Nephron (organoid): ENCODE data around the gene OR52W1.

ENCODE experiments used
- H3K27ac Mint-ChIP-seq, 3 experiments: 2 replicates each; pipeline ENCODE4 v1.8.0; 2020; ENCODE audit warnings: mixed read lengths in 3 of 3, mild to moderate bottlenecking in 2 of 3, moderate library complexity in 1 of 3
- H3K27me3 Mint-ChIP-seq: 2 replicates; pipeline ENCODE4 v1.8.0; 2021; ENCODE audit warnings: low read depth, mild to moderate bottlenecking, moderate library complexity, mixed read lengths
- H3K36me3 Mint-ChIP-seq: 2 replicates; pipeline ENCODE4 v1.8.0; 2020; ENCODE audit warnings: low read depth, mixed read lengths
- H3K4me1 Mint-ChIP-seq: 2 replicates; pipeline ENCODE4 v1.8.0; 2020; ENCODE audit warnings: mixed read lengths
- H3K4me3 Mint-ChIP-seq, 3 experiments: 2 replicates each; pipeline ENCODE4 v1.8.0; 2020; ENCODE audit warnings: mild to moderate bottlenecking in 3 of 3, mixed read lengths in 3 of 3, moderate library complexity in 2 of 3
- H3K9me3 Mint-ChIP-seq: 2 replicates; pipeline ENCODE4 v1.8.0; 2020; ENCODE audit warnings: mixed read lengths
- TF ChIP-seq, protein P1 (sequence below), 3 experiments: fragments of 200-600 bp; sonication (generic); IDR thresholded peaks; one replicate each; pipeline ENCODE4 v1.5.0; 2021; ENCODE audit warnings: antibody characterized with exemption in 3 of 3; ENCODE audit not compliant: unreplicated experiment in 3 of 3

OR52W1 gene

DNA sequence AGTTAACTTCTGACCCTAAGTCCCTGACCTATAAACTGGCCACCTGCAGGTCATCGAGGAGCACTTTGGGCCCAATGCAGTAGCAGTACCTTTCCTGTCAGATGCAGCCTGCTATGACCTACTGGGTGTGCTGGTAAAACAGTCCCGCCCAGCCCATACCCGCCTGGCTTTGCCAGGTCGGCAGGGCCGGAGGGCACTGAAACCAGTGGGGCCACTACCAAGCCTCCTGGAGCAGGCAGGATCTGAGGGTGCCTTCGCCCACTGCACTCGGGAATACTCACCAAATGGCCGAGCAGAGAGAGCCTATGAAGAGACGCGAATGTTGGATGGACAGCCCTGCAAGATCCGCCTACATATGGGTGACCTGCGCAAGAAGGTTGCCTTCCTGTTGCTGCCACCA, 10.8 kb downstream of the OR52W1 start:
- no peaks in the 10 kb centered on the region for H3K27me3 Mint-ChIP-seq

GRCh38 chr11:6210274-6210955, 11.4 kb downstream of the OR52W1 start:
- H3K27me3 Mint-ChIP-seq = no peaks in the 10 kb centered on the region
- H3K27ac Mint-ChIP-seq = peak overlapping the region in 1 of 3 experiments; percentile 63
- TF ChIP-seq, protein P1, sequence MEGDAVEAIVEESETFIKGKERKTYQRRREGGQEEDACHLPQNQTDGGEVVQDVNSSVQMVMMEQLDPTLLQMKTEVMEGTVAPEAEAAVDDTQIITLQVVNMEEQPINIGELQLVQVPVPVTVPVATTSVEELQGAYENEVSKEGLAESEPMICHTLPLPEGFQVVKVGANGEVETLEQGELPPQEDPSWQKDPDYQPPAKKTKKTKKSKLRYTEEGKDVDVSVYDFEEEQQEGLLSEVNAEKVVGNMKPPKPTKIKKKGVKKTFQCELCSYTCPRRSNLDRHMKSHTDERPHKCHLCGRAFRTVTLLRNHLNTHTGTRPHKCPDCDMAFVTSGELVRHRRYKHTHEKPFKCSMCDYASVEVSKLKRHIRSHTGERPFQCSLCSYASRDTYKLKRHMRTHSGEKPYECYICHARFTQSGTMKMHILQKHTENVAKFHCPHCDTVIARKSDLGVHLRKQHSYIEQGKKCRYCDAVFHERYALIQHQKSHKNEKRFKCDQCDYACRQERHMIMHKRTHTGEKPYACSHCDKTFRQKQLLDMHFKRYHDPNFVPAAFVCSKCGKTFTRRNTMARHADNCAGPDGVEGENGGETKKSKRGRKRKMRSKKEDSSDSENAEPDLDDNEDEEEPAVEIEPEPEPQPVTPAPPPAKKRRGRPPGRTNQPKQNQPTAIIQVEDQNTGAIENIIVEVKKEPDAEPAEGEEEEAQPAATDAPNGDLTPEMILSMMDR (IDR thresholded peaks at IDR 0.05; ENCODE audit: unreplicated experiment in 3 of 3) = no peak
- no peak overlapping the region for H3K4me3 Mint-ChIP-seq
- H3K36me3 Mint-ChIP-seq = peaks cover 19% of the 10 kb centered on the region
- no peaks in the 10 kb centered on the region for H3K4me1 Mint-ChIP-seq
- no peaks in the 10 kb centered on the region for H3K9me3 Mint-ChIP-seq

More for the DNA sequence above, 10.8 kb downstream of the OR52W1 start:
- H3K9me3 Mint-ChIP-seq = no peaks in the 10 kb centered on the region
- no peak overlapping the region for H3K4me3 Mint-ChIP-seq
- TF ChIP-seq, protein P1 (IDR thresholded peaks at IDR 0.05; ENCODE audit: unreplicated experiment in 3 of 3) = no peak
- H3K27ac Mint-ChIP-seq = no peak overlapping the region
- H3K4me1 Mint-ChIP-seq = no peaks in the 10 kb centered on the region
- H3K36me3 Mint-ChIP-seq = peaks cover 16% of the 10 kb centered on the region

DNA sequence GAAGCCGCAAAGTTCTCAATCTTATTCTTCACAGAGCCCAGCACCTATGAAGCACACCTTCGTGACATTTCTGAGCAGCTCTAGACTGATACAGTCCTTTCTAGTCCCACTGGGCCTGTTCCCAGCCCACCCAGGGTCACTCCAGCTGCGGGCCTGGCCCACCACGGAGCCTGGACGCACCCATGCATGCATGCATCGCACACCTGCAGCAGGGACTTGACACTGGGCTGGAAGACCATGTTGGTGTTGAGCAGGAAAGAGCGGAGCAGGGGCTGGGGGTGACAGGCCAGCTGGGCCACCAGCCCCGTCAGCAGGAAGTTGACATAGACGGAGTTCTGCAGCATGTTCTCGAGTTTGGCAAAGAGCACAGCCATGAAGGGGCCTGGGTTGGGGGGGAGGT, 15.5 kb downstream of the OR52W1 start:
- H3K27ac Mint-ChIP-seq = no peak overlapping the region
- H3K4me3 Mint-ChIP-seq = no peak overlapping the region
- peaks cover 36% of the 10 kb centered on the region for H3K36me3 Mint-ChIP-seq
- no peaks in the 10 kb centered on the region for H3K9me3 Mint-ChIP-seq
- H3K4me1 Mint-ChIP-seq = no peaks in the 10 kb centered on the region
- TF ChIP-seq, protein P1 (IDR thresholded peaks at IDR 0.05; ENCODE audit: unreplicated experiment in 3 of 3) = no peak
- H3K27me3 Mint-ChIP-seq = no peaks in the 10 kb centered on the region

DNA sequence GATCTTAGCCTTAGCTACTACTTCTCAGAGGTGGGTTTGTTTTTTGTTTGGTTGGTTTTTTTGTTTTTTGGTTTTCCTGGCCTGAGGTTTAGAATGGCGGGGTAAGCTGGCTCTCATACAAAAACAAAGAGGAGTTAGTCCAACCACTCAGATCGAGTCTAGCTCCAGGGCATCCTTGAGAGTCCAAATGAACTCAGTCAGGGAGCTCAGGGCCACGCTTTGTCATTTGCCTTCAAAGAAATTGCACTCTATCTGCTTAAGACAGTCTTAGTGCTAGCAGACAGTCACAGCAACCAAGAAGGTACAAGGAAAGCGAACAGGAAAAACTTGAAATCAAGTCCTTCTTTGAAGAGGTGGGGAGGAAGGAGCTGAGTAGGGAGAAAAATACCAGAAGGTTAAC, 17.5 kb downstream of the OR52W1 start:
- TF ChIP-seq, protein P1 (IDR thresholded peaks at IDR 0.05; ENCODE audit: unreplicated experiment in 3 of 3) = no peak
- peaks cover 43% of the 10 kb centered on the region for H3K36me3 Mint-ChIP-seq
- H3K27me3 Mint-ChIP-seq = no peaks in the 10 kb centered on the region
- H3K4me1 Mint-ChIP-seq = no peaks in the 10 kb centered on the region
- no peak overlapping the region for H3K4me3 Mint-ChIP-seq
- H3K27ac Mint-ChIP-seq = no peak overlapping the region
- no peaks in the 10 kb centered on the region for H3K9me3 Mint-ChIP-seq

- H3K4me1 Mint-ChIP-seq = no peaks in the 10 kb centered on the region
- no peaks in the 10 kb centered on the region for H3K9me3 Mint-ChIP-seq
- TF ChIP-seq, protein P1 (IDR thresholded peaks at IDR 0.05; ENCODE audit: unreplicated experiment in 3 of 3) = no peak
- no peak overlapping the region for H3K4me3 Mint-ChIP-seq
- no peaks in the 10 kb centered on the region for H3K27me3 Mint-ChIP-seq
- H3K27ac Mint-ChIP-seq = no peak overlapping the region
- peaks cover 51% of the 10 kb centered on the region for H3K36me3 Mint-ChIP-seq
Observed at GRCh38 chr11:6217722-6218121, 18.7 kb downstream of the OR52W1 start.

DNA sequence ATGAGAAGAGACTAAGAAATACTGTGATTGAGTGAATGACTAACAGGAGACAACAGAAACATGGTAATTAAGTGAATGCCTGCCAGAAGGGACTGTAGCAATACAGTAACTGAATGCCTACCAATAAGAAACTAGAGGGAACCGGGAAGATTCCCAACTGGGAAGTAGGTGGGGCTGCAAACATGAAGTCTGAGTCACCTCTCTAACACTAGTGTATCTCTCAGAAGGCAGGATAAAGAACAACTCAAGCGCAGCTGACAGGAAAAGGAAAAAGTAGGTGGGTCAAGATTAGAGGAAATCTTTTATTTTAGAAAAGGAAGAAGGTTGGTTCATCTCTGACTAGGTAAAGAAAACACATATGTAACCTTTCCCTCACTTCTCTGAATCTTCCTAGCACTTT, 20.3 kb downstream of the OR52W1 start:
- no peak overlapping the region for H3K4me3 Mint-ChIP-seq
- no peaks in the 10 kb centered on the region for H3K9me3 Mint-ChIP-seq
- no peaks in the 10 kb centered on the region for H3K27me3 Mint-ChIP-seq
- H3K4me1 Mint-ChIP-seq = no peaks in the 10 kb centered on the region
- H3K27ac Mint-ChIP-seq = no peak overlapping the region
- H3K36me3 Mint-ChIP-seq = peaks cover 51% of the 10 kb centered on the region
- TF ChIP-seq, protein P1 (IDR thresholded peaks at IDR 0.05; ENCODE audit: unreplicated experiment in 3 of 3) = no peak
